Neural cell (in vitro differentiated cells): Measurements from ENCODE around the gene MLLT3.

Experiments
- CTCF ChIP-seq: fragments of 450-650 bp; IDR thresholded peaks from 2 replicates; pipeline ENCODE4 v1.5.1; 2014; ENCODE audit warnings: antibody characterized with exemption, mild to moderate bottlenecking, moderate library complexity; ENCODE audit not compliant: poor library complexity, severe bottlenecking
- EP300 ChIP-seq: fragments of 450-650 bp; conservative IDR thresholded peaks from 2 replicates; pipeline ENCODE4 v1.6.1; 2014; ENCODE audit warnings: antibody characterized with exemption, mild to moderate bottlenecking, moderate library complexity; ENCODE audit not compliant: poor library complexity, severe bottlenecking
- EZH2 ChIP-seq: fragments of 200-600, 300-800 bp; shearing (Covaris generic), sonication (generic); IDR thresholded peaks from 2 replicates; pipeline ENCODE4 v1.6.1; 2014; ENCODE audit warnings: antibody characterized with exemption, low read length, borderline replicate concordance, mild to moderate bottlenecking; ENCODE audit not compliant: insufficient read depth, poor library complexity, severe bottlenecking
- MXI1 ChIP-seq: fragments of 450-650 bp; conservative IDR thresholded peaks from 2 replicates; pipeline ENCODE4 v1.6.1; 2014; ENCODE audit warnings: antibody characterized with exemption, mild to moderate bottlenecking; ENCODE audit not compliant: poor library complexity, severe bottlenecking
- POLR2AphosphoS5 ChIP-seq: IDR thresholded peaks from 2 replicates; pipeline ENCODE4 v1.6.1; 2012
- RAD21 ChIP-seq: fragments of 450-650 bp; conservative IDR thresholded peaks from 2 replicates; pipeline ENCODE4 v1.6.1; 2014; ENCODE audit warnings: antibody characterized with exemption, mild to moderate bottlenecking, moderate library complexity
- REST ChIP-seq: IDR thresholded peaks from 2 replicates; pipeline ENCODE4 v1.6.1; 2012; ENCODE audit warnings: borderline replicate concordance
- SMC3 ChIP-seq: fragments of 450-650 bp; conservative IDR thresholded peaks from 2 replicates; pipeline ENCODE4 v1.6.1; 2014; ENCODE audit warnings: antibody characterized with exemption, mild to moderate bottlenecking, moderate library complexity; ENCODE audit not compliant: poor library complexity
- TAF1 ChIP-seq: IDR thresholded peaks from 2 replicates; pipeline ENCODE4 v1.6.1; 2012; ENCODE audit warnings: low read depth

- TF ChIP-seq SMC3 (no peak), EP300 (no peak), CTCF (no peak), POLR2AphosphoS5 (no peak), EZH2 (no peak), TAF1 (no peak), REST (no peak), RAD21 (no peak), MXI1 (no peak)
Measured at GRCh38 chr9:20377790-20378189, 244.5 kb downstream of the MLLT3 start.
